ENCODE data around the gene NT5M.
A peak's percentile ranks its signal among the peaks of the same experiment; 100 is the strongest.
"Not testable (repeated sequence)": the region's sequence is repeated elsewhere in the genome, so short reads cannot be mapped to it uniquely, and the experiment has no call there.

Gene NT5M

GRCh38 chr17:17264430-17264829 is 38.7 kb upstream of the NT5M start:
- in situ Hi-C loops (cut with MboI; ENCODE audit: low pct_unique_long_range_greater_than_20kb, low sequenced_read_pairs, unreplicated experiment): no loop called here
- TF ChIP-seq CTCF (IDR thresholded peaks at IDR 0.05; ENCODE audit: extremely low read depth, insufficient read depth, missing control alignments): no peak
- no peak for DNase-seq (ENCODE audit: low spot score)

DNA sequence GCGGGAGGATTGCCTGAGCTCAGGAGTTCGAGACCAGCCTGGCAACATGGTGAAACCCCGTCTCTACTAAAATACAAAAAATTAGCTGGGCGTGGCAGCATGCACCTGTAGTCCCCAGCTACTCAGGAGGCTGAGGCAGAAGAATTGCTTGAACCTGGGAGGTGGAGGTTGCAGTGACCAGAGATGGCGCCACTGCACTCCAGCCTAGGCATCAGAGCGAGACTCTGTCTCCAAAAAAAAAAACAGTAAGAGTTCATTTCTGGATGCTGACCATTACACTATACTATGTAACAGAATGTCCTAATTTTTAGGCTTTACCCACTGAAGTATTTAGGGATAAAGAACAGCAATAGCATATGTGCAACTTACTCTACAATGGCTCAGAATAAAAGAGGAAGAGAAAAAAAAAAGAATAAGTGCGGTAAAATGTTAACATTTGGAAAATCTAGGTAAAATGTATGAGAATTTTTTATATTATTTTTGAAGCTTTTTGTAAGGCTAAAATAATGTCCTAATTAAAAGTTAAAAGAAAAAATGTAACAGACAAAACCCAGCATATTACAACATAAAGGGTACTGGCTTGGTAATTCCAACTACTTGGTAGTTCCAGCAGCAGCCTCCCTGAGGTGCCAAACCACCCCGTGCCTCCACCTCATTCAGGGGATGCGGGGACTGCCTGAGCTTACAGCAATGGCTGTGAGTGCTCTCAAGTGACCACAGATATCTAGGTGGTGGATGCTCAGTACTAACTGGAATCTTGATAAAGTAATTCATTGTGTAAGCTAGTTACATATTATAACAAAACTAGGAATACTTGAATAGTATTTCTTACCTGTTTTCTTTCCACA is 33.0 kb upstream of the NT5M start:
- no peak for DNase-seq (ENCODE audit: low spot score)
- peak; percentile 32 for TF ChIP-seq CTCF (IDR thresholded peaks at IDR 0.05; ENCODE audit: extremely low read depth, insufficient read depth, missing control alignments)
- in situ Hi-C loops (cut with MboI; ENCODE audit: low pct_unique_long_range_greater_than_20kb, low sequenced_read_pairs, unreplicated experiment): no loop called here

DNA sequence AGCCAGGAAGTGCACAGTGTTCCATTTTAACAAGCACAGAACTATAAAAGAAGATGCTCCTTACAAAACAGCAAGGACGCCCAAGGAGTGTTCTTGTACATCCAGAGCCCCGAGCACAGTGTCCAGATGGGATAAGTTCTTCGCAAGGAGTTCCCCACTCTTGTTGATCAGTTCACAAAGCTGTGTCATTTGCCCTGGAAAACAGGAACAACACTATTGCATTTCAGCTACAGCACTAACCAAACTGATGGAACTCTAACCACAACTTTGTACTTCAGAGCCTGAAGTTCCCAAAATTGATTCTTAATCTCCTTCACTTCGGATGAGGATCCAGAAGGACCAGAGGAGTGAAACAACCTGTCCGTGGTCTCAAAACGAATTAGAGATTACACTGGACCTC is 27.2 kb upstream of the NT5M start:
- in situ Hi-C loops (cut with MboI; ENCODE audit: low pct_unique_long_range_greater_than_20kb, low sequenced_read_pairs, unreplicated experiment): no loop called here
- TF ChIP-seq CTCF (IDR thresholded peaks at IDR 0.05; ENCODE audit: extremely low read depth, insufficient read depth, missing control alignments): no peak
- DNase-seq (ENCODE audit: low spot score): no peak

DNA sequence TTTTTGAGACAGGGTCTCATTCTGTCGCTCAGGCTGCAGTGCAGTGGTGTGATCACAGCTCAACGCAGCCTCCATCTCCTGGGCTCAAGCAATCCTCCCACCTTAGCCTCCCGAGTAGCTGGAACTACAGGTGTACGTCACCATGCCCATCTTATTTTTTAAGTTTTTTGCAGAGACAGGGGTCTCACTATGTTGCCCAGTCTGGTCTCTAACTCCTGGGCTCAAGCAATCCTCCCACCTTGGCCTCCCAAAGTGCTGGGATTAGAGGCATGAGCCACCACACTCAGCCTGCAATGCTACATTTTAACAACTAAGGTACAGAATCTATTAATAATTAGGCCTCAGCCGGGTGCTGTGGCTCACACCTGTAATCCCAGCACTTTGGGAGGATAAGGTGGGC is 25.7 kb upstream of the NT5M start:
- DNase-seq (ENCODE audit: low spot score); in situ Hi-C loops (cut with MboI; ENCODE audit: low pct_unique_long_range_greater_than_20kb, low sequenced_read_pairs, unreplicated experiment): not testable (repeated sequence)

DNA sequence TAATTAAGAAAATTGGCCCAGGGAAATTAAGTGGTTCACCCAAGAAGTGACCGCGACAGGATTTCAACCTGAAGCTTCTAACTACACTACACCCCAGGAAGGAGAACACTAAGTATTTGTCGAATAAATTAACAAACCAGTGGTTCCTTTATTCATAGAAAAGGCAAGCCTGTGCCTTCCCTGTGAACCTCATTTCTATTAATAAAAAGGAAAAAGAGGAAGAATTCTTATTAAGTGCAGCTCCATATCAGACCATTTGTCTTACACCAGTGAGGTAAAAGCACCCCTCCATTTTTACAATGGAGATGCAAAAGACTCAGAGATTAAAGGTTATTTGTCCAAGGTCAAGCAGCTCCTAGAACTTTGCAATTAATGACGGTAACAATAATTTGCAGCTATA is 23.9 kb upstream of the NT5M start:
- DNase-seq (ENCODE audit: low spot score): no peak
- no peak for TF ChIP-seq CTCF (IDR thresholded peaks at IDR 0.05; ENCODE audit: extremely low read depth, insufficient read depth, missing control alignments)
- in situ Hi-C loops (cut with MboI; ENCODE audit: low pct_unique_long_range_greater_than_20kb, low sequenced_read_pairs, unreplicated experiment): no loop called here

DNA sequence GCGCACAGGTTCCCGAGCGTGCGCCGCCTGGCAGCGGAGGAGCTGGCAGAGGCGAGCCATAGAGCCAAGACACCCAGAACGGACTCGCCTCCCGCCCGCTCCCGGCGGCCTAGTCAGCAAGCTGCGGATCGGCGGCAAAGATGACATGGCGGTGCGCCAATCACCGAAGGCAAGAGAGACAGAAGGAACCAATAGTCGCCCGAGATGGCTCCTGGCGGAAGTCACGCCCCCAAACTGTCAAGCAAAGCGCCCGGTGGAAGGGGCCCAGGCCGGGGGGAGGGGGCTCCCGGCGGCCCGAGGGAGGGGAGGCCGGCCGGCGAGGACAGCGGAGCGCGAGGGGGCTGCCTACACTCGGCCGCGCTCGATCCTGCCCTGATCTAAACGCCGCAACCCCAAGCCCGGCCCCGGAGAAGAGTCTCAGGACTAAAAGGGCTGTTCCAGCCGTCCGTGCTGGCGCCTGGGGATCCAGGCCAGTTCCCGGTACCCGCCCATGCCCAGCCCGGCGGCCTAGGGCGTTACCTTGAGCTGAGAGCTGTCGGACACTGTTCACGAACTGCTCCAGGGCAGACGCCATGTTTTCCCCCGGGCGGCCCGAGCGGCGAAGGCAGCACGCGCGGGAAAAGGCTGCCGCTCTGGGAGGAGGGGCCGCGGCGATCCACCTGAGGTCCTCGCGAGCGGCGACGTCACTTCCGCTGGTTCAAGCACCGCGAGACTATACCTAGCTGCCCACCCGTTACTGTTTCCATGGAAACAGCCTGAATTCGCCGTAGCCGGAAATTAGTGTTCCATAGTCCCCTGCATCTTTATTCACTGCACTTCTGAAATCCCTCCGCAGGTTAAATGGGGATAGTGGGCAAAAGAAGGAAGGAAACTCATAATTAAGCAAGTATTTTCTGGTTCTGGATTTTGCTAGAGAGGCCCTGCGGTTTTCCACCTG is 22.3 kb upstream of the NT5M start, which contains the start of gene COPS3:
Gene COPS3, minus strand, starts transcription at position 634 of the 937 bp plus-strand sequence. Its CDS starts 60 bp downstream, at position 574.
- in situ Hi-C loops (cut with MboI; ENCODE audit: low pct_unique_long_range_greater_than_20kb, low sequenced_read_pairs, unreplicated experiment): no loop called here

More for the DNA sequence above, 22.3 kb upstream of the NT5M start, which contains the start of gene COPS3:
- TF ChIP-seq CTCF (IDR thresholded peaks at IDR 0.05; ENCODE audit: extremely low read depth, insufficient read depth, missing control alignments): no peak
- peak; percentile 97 for DNase-seq (ENCODE audit: low spot score)

Data from GM13977 (cell line).